Psoas muscle (tissue), 8 donors: ENCODE results near the gene EFCAB10. TPM values are rescaled to one million over a fixed set of nuclear protein-coding genes. Genes with fewer than 3 reads are reported as not detected.

Experiments
- ATAC-seq, 4 donors: fragments of 200-7000 bp; cut with Tn5 transposase; one replicate each; pipeline ENCODE4 v1.9.1; 2020; ENCODE audit warnings: moderate library complexity in 3 of 4, mild to moderate bottlenecking in 2 of 4
- DNase-seq, 2 donors: peaks; one replicate each; pipeline ENCODE4 v3.0.0-alpha.2; 2020
- H3K27ac ChIP-seq: fragments of 200-600 bp; one replicate; pipeline ENCODE4 v1.8.0; 2022
- H3K27me3 ChIP-seq, 3 donors: fragments of 200-600 bp in 1 of 3; one replicate each; pipeline versions ENCODE4 v1.6.1 to v1.8.0; 2013 to 2022; ENCODE audit warnings: low read length in 2 of 3, mild to moderate bottlenecking in 2 of 3, moderate library complexity in 1 of 3; ENCODE audit not compliant: insufficient read depth in 3 of 3
- H3K36me3 ChIP-seq, 2 donors: fragments of 200-600 bp in 1 of 2; one replicate each; pipeline versions ENCODE4 v1.6.1 to v1.8.0; 2013 to 2022; ENCODE audit warnings: low read depth in 1 of 2, mild to moderate bottlenecking in 1 of 2, moderate library complexity in 1 of 2; ENCODE audit not compliant: insufficient read depth in 1 of 2
- H3K4me1 ChIP-seq: fragments of 200-600 bp; one replicate; pipeline ENCODE4 v1.8.0; 2022
- H3K4me3 ChIP-seq: fragments of 200-600 bp; one replicate; pipeline ENCODE4 v1.8.0; 2022; ENCODE audit warnings: mild to moderate bottlenecking
- H3K9me3 ChIP-seq: fragments of 200-600 bp; one replicate; pipeline ENCODE4 v1.8.0; 2022
- WGBS, 3 donors: extraction: QIAGEN DNeasy Blood & Tissue Kit; methylation state at CpG; one replicate each; pipeline versions ENCODE4 v1.1.6 to v1.1.7; 2013; 5-methylcytosine and 5-hydroxymethylcytosine counted together
- intact Hi-C, 2 donors: fragments of 100-400 bp; cut with DNase I; formaldehyde crosslinking; loops; one replicate each; pipeline versions ENCODE4 v1.11.0 to v1.14.2; 2022
- polyA plus RNA-seq, 3 donors: library from polyadenylated mRNA; stranded (reverse); fragments of 200-250 nt; gene quantifications; one replicate each; pipeline ENCODE4 v1.2.3, GENCODE V29; 2013
- total RNA-seq, 4 donors: library from RNA; stranded (reverse); fragmentation: NEBNext Ultra II Directional in 2 of 4; extraction: Animal tissue kit (Norgen Biotek cat#: 25700) in 2 of 4; gene quantifications; one replicate each; pipeline versions ENCODE4 v1.2.1 to v1.2.4, GENCODE V29; 2021 to 2023
- TF ChIP-seq, protein P1 (sequence below): fragments of 200-600 bp; IDR thresholded peaks from one replicate; pipeline ENCODE4 v1.8.0; 2022; ENCODE audit warnings: antibody characterized with exemption
- donor health status: healthy with polysubstance abuse.
- donor health status: DM: no; HTN: no; CAD: no; lungs with moderate emphysema.
- donor health status: Bipolar disorder and iron deficiency.
- donor health status: healthy.
- donor health status: DM: yes; HTN: yes; CAD: no.
- donor health status: DM: no; HTN: no; CAD: no.
- donor health status: DM: no; HTN: no; CAD: no.
- donor health status: DM: yes; HTN: yes; CAD: no.

The EFCAB10 gene
- total and polyA plus RNA-seq, 7 donors, result not detected

DNA sequence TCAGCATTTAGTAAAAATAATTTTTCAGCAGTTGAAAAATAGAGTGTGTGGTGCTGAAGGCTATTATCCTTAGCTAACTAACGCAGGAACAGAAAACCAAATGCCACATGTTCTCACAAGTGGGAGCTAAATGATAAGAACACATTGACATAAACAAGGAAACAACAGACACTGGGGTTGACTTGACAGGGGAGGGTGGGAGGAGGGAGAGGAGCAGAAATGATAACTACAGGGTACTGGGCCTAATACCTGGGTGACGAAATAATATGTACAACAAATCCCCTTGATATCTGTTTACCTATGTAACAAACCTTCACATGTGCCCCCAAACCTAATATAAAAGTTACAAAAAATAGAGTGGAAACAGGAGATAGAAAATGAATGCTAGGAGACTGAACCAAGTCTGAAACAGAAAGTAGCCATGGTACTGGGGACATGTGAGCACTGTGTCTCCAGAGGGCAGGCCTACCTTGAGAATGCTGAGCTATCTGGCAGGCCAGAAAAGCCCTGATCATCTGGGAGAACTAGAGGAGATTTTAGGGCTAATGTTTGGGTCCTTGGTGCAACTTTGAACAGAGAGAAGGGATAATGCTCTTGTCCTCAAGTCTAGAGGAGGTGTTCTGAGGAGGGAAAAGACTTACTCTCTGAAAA, 4.7 kb upstream of the EFCAB10 start:
- ATAC-seq, result no peak

DNA sequence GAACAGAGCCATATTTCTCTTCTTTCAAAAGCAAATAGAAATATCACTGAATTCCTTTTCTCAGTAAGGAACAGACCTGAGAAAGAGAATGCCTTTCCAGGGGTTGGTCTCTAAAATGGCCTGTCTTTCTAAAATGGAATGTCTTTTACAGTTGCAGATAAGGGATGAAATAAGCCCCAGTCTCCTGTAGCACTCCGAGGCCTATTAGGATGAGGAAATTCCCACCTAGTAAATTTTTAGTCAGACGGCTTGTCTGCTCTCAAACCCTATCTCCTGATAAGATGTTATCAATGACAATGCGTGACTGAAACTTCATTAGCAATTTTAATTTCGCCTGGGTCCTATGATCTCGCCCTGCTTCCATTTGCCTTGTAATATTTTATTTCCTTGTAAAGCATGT, 2.9 kb upstream of the EFCAB10 start:
- ATAC-seq, result no peak
- Histone ChIP-seq H3K27ac (no peak overlapping the region), H3K4me3 (no peak overlapping the region), H3K9me3 (no peaks in the 10 kb centered on the region), H3K27me3 (peaks cover 0 to 4% (median 3%) of the 10 kb centered on the region in 3 donors), H3K36me3 (no peaks in the 10 kb centered on the region), H3K4me1 (peaks cover 2% of the 10 kb centered on the region)
- WGBS, 3 donors, result 95 to 96% (median 95%) methylated on average over 5 of the region's 5 CpGs
- TF ChIP-seq, protein P1, sequence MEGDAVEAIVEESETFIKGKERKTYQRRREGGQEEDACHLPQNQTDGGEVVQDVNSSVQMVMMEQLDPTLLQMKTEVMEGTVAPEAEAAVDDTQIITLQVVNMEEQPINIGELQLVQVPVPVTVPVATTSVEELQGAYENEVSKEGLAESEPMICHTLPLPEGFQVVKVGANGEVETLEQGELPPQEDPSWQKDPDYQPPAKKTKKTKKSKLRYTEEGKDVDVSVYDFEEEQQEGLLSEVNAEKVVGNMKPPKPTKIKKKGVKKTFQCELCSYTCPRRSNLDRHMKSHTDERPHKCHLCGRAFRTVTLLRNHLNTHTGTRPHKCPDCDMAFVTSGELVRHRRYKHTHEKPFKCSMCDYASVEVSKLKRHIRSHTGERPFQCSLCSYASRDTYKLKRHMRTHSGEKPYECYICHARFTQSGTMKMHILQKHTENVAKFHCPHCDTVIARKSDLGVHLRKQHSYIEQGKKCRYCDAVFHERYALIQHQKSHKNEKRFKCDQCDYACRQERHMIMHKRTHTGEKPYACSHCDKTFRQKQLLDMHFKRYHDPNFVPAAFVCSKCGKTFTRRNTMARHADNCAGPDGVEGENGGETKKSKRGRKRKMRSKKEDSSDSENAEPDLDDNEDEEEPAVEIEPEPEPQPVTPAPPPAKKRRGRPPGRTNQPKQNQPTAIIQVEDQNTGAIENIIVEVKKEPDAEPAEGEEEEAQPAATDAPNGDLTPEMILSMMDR, result no peak
- DNase-seq, result no peak
- intact Hi-C loops, result no loop called here

More for the DNA sequence above, 4.7 kb upstream of the EFCAB10 start:
- TF ChIP-seq, protein P1, result no peak
- H3K9me3 ChIP-seq, result no peaks in the 10 kb centered on the region
- no peak overlapping the region for H3K27ac ChIP-seq
- H3K4me3 ChIP-seq, result no peak overlapping the region
- H3K27me3 ChIP-seq, result peaks cover 0 to 4% (median under 1%) of the 10 kb centered on the region in 3 donors
- WGBS, 3 donors, result 93 to 97% (median 95%) methylated on average over 2 of the region's 2 CpGs
- no peak for DNase-seq
- intact Hi-C loops, result no loop called here
- H3K4me1 ChIP-seq, result peaks cover 5% of the 10 kb centered on the region
- no peaks in the 10 kb centered on the region for H3K36me3 ChIP-seq

- intact Hi-C loops, result no loop called here
- H3K9me3 ChIP-seq, result no peaks in the 10 kb centered on the region
- 75 to 86% (median 85%) methylated on average over 26 to 39 of the region's 39 CpGs for WGBS, 3 donors
- ATAC-seq (no peak), DNase-seq (no peak)
- TF ChIP-seq, protein P1, result no peak
- no peak overlapping the region for H3K27ac ChIP-seq
- H3K36me3 ChIP-seq, result no peaks in the 10 kb centered on the region
- H3K27me3 ChIP-seq, result peaks cover 0 to 4% (median 3%) of the 10 kb centered on the region in 3 donors
- no peaks in the 10 kb centered on the region for H3K4me1 ChIP-seq
- H3K4me3 ChIP-seq, result no peak overlapping the region
These were observed 1.8 kb upstream of the EFCAB10 start for GRCh38 chr7:105583061-105583460.

- ATAC-seq (no peak), DNase-seq (no peak)
- H3K27ac ChIP-seq, result no peak overlapping the region
- no peaks in the 10 kb centered on the region for H3K9me3 ChIP-seq
- TF ChIP-seq, protein P1, result no peak
- H3K36me3 ChIP-seq, result no peaks in the 10 kb centered on the region
- intact Hi-C loops, result no loop called here
- no peak overlapping the region for H3K4me3 ChIP-seq
- 88 to 92% (median 88%) methylated on average over 22 of the region's 22 CpGs for WGBS, 3 donors
- H3K4me1 ChIP-seq, result no peaks in the 10 kb centered on the region
- peaks cover 0 to 4% (median 3%) of the 10 kb centered on the region in 3 donors for H3K27me3 ChIP-seq
These were observed 1.1 kb downstream of the EFCAB10 start for GRCh38 chr7:105580022-105580740.
